GM12801 (cell line): ENCODE data around the gene GINS2.

Experiments
- CTCF ChIP-seq: IDR thresholded peaks from one replicate; pipeline ENCODE4 v1.5.1; 2011; ENCODE audit warnings: control low read depth; ENCODE audit not compliant: insufficient read length; ENCODE audit errors: extremely low read depth

Gene GINS2

GRCh38 chr16:85659805-85660511, 28.8 kb downstream of the GINS2 start:
- TF ChIP-seq CTCF = no peak

GRCh38 chr16:85659336-85659735, 29.4 kb downstream of the GINS2 start:
- no peak for TF ChIP-seq CTCF

GRCh38 chr16:85658504-85659326, 30.0 kb downstream of the GINS2 start:
- no peak for TF ChIP-seq CTCF

GRCh38 chr16:85657996-85658395, 30.8 kb downstream of the GINS2 start:
- no peak for TF ChIP-seq CTCF

GRCh38 chr16:85657267-85657650, 31.5 kb downstream of the GINS2 start:
- no peak for TF ChIP-seq CTCF

- no peak for TF ChIP-seq CTCF
Measured at GRCh38 chr16:85656351-85657266, 32.1 kb downstream of the GINS2 start.
